Smooth muscle cell (in vitro differentiated cells): ENCODE measurements around the gene PHTF1. TPM values are rescaled to one million over a fixed set of nuclear protein-coding genes. Genes with fewer than 3 reads are reported as not detected.

Experiments used
- DNase-seq: peaks from one replicate; lab custom pipeline; 2025; ENCODE audit not compliant: unreplicated experiment; lab: John Stamatoyannopoulos, UW
- H2AFZ ChIP-seq: fragments of 200-600 bp; sonication (generic); 2 replicates; pipeline ENCODE4 v1.6.0; 2016; ENCODE audit warnings: antibody characterized with exemption, low read depth, mild to moderate bottlenecking
- H3F3A ChIP-seq: fragments of 200-600 bp; sonication (generic); 2 replicates; pipeline ENCODE4 v1.6.0; 2017; ENCODE audit warnings: antibody characterized with exemption, low read depth
- H3K27ac ChIP-seq: fragments of 200-600 bp; sonication (generic); 2 replicates; pipeline ENCODE4 v1.5.1; 2016; ENCODE audit warnings: low read depth, mild to moderate bottlenecking
- H3K27me3 ChIP-seq: fragments of 200-600 bp; sonication (generic); 2 replicates; pipeline ENCODE4 v1.6.1; 2016; ENCODE audit warnings: low read depth, mild to moderate bottlenecking
- H3K36me3 ChIP-seq: fragments of 200-600 bp; sonication (generic); 2 replicates; pipeline ENCODE4 v1.5.1; 2016; ENCODE audit warnings: low read depth
- H3K4me1 ChIP-seq: fragments of 200-600 bp; sonication (generic); 2 replicates; pipeline ENCODE4 v1.5.1; 2016; ENCODE audit warnings: low read depth
- H3K4me2 ChIP-seq: fragments of 200-600 bp; sonication (generic); 2 replicates; pipeline ENCODE4 v1.6.0; 2016; ENCODE audit warnings: mild to moderate bottlenecking
- H3K4me3 ChIP-seq: fragments of 200-600 bp; sonication (generic); 2 replicates; pipeline ENCODE4 v1.5.1; 2016; ENCODE audit warnings: mild to moderate bottlenecking
- H3K79me2 ChIP-seq: fragments of 200-600 bp; sonication (generic); 2 replicates; pipeline ENCODE4 v1.6.0; 2016; ENCODE audit warnings: low read depth, mild to moderate bottlenecking
- H3K9ac ChIP-seq: fragments of 200-600 bp; sonication (generic); 2 replicates; pipeline ENCODE4 v1.6.0; 2016; ENCODE audit warnings: low read depth
- H3K9me3 ChIP-seq: fragments of 200-600 bp; sonication (generic); replicated peaks from 2 replicates; pipeline ENCODE4 v1.5.1; 2016; ENCODE audit warnings: low read depth
- H4K20me1 ChIP-seq: fragments of 200-600 bp; sonication (generic); 2 replicates; pipeline ENCODE4 v1.6.0; 2016; ENCODE audit warnings: low read depth
- CTCF ChIP-seq: fragments of 200-600 bp; sonication (generic); IDR thresholded peaks from 2 replicates; pipeline ENCODE4 v1.5.1; 2017; ENCODE audit warnings: borderline replicate concordance, mild to moderate bottlenecking, antibody characterized with exemption; ENCODE audit not compliant: insufficient read depth, poor library complexity, severe bottlenecking
- WGBS: methylation state at CpG from one replicate; pipeline ENCODE4 v1.1.7; 2016; ENCODE audit warnings: low lambda C conversion rate; 5-methylcytosine and 5-hydroxymethylcytosine counted together
- polyA plus RNA-seq: library from polyadenylated mRNA; unstranded; fragments of >200 nt; fragmentation: Nextera tagmentation; extraction: Ambion mirVana; gene quantifications from 2 replicates; pipeline ENCODE4 v1.2.1, GENCODE V29; 2016
- total RNA-seq: library from RNA; depleted of rRNA; stranded (reverse); fragments of >200 nt; gene quantifications from 2 replicates; pipeline ENCODE4 v1.2.3, GENCODE V29; 2014

Gene PHTF1
- total and polyA plus RNA-seq, 2 experiments from 2014 or later, result 23.9 to 25.4 TPM

DNA sequence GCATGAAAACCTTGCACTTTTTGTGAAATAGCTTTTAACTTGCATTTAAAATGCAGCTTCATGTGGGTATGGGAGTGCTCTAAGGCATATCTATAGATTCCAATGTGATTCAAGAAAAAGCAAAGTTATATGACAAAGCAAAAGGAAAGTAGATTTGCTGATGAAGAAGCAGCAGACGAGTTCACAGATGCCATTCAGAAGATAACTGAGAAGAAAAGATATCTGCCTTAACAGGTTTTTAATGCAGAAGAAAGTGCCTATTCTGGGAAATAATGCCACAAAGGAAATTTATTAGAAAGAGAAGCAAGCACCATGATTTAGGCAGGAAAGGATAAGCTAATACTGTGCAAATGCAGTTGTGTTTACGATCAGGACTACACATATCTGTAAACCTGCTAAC lies 68.1 kb downstream of the PHTF1 start:
- H3K9ac ChIP-seq, result no peak overlapping the region
- H4K20me1 ChIP-seq, result no peaks in the 10 kb centered on the region
- H3K4me1 ChIP-seq, result no peaks in the 10 kb centered on the region
- H3K9me3 ChIP-seq, result peaks cover 9% of the 10 kb centered on the region
- H3K27ac ChIP-seq, result no peak overlapping the region
- H3K79me2 ChIP-seq, result no peaks in the 10 kb centered on the region
- DNase-seq, result no peak
- H3F3A ChIP-seq, result no peaks in the 10 kb centered on the region
- no peaks in the 10 kb centered on the region for H3K27me3 ChIP-seq
- WGBS, result 81% methylated on average over 2 of the region's 2 CpGs
- no peak overlapping the region for H3K4me3 ChIP-seq
- no peak for TF ChIP-seq CTCF
- H3K36me3 ChIP-seq, result peaks cover 18% of the 10 kb centered on the region
- no peak overlapping the region for H3K4me2 ChIP-seq
- no peak overlapping the region for H2AFZ ChIP-seq

DNA sequence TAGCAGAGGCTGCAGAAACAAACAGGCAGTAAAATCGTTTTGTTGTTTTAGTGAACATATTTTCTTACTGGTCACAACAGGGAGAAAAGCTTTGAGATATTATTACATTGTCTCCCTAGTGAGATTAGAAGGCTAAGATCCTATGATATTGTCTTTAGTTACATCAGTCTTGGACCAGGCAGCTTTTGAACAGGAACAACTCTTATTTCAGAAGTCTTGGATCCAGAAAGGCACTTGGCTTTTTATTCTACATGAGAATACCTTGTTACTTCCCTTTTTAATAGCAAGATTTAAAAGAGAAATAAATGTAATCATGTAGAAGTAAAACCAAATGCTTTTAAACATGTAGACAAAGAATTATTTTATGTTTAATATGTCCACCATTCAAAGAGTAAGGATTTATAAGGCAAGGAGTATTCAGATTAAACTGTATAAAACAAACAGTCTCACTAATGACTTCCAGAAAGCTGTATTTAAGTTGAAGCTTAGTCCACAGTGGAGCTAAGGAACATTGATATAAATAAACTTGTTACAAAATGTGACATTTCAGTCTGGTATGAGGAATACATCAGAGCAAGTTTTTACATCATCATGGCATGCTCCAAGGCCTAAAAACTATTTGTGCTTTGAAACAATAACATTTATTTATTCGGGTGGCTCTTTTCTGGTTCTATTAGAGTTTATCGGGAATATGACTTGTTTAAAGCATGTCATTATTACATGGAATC lies 72.2 kb downstream of the PHTF1 start:
- Histone ChIP-seq H3K4me2 (no peak overlapping the region), H3F3A (no peaks in the 10 kb centered on the region), H3K4me1 (no peaks in the 10 kb centered on the region), H3K9me3 (no peaks in the 10 kb centered on the region), H3K9ac (no peak overlapping the region), H4K20me1 (no peaks in the 10 kb centered on the region), H3K27me3 (no peaks in the 10 kb centered on the region), H3K4me3 (no peak overlapping the region), H3K27ac (no peak overlapping the region), H3K36me3 (no peaks in the 10 kb centered on the region), H2AFZ (no peak overlapping the region), H3K79me2 (no peaks in the 10 kb centered on the region)
- DNase-seq, result no peak
- WGBS, result 95% methylated on average over 3 of the region's 3 CpGs
- no peak for TF ChIP-seq CTCF

GRCh38 chr1:113684153-113684541 lies 75.1 kb downstream of the PHTF1 start:
- Histone ChIP-seq H3K4me3 (no peak overlapping the region), H3K79me2 (no peaks in the 10 kb centered on the region), H3K4me1 (no peaks in the 10 kb centered on the region), H3K4me2 (no peak overlapping the region), H2AFZ (no peak overlapping the region), H3K27me3 (no peaks in the 10 kb centered on the region), H3K9ac (no peak overlapping the region), H3K36me3 (no peaks in the 10 kb centered on the region), H3K9me3 (no peaks in the 10 kb centered on the region), H3K27ac (no peak overlapping the region), H3F3A (no peaks in the 10 kb centered on the region), H4K20me1 (no peaks in the 10 kb centered on the region)
- WGBS, result 87% methylated on average over 6 of the region's 6 CpGs
- DNase-seq, result no peak
- no peak for TF ChIP-seq CTCF
